CD4-positive, alpha-beta T cell treated with Interleukin-15 for 4 hours (primary cell): Measurements from ENCODE around the gene HIF1A.
"Not testable (repeated sequence)": the region's sequence is repeated elsewhere in the genome, so short reads cannot be mapped to it uniquely, and the experiment has no call there.

Source experiments
- DNase-seq: peaks from one replicate; pipeline ENCODE4 v3.0.0-alpha.2; 2020; ENCODE audit warnings: low spot score

Gene HIF1A

DNA sequence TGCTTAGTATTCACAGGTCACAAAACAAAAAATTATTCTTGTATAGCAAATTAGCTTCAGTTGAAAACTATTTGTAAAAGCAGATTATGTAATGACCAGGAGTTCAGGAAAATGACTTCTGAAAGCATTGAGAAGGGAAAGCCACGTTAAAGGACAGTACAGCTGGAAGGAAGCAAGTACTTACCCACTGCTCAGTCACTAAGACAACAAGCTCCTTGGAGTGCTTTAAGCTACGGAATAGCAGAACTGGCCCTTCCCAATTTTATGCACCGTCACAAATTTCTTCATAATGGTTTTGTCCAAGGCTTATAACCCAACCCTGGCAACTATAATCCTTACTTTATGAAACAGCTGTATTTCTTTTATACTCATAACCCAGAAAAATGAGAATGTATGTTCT is 54.0 kb downstream of the HIF1A start:
- DNase-seq = no peak

DNA sequence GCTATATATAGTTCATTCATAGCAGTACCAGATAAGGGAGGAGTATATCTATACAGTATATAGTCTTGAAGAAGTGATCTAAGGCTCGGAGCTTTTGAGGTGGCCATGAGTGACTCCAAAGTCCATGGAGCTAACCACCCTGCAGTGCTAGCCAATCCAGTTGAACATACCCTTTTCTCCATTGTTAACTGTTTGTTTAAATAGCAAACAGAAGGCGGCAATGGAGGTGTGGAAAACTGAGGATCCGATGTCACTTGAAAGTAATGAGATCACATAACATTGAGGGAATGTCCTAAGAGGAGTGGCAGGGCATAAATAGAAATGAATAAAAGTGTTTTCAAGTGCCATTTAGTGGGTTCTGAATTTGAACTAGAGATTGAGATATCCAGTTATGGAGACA is 54.6 kb downstream of the HIF1A start:
- no peak for DNase-seq

DNA sequence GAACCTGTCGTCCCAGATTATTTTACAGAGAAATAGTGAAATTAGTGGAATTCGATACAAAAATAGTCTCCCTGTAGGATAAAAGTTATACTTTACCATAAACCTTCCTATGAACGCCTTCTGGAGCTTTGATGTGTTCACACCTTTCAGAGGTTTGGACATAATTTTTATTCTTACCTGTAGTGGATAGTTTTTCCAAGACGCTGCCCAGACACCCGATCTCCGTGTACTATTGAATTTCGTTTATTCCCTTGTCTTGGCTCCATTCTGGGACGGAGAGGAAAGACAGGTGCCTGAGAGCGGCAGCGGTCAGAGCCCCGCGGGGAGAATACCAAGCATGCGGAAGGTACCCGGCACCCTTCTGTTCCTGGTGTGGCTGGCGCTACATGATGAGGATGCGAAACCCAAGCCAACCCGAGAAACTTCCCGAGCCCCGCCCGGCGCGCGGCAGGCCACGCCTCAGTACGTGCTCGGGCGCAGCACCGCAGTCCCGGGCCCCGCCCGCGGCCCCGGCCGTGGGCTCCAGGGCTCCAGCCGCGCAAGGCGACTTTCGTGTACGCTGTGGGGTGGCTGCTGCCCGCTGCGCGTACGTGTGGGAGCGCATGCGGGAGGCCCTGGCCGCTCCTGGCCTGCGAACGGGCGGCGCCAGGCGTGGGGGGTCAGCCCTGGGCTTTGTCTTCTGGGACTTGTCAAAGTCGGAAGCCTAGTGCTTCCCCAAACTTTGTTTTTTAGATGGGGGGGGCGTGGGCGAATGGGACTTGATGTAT is 55.6 kb downstream of the HIF1A start:
- DNase-seq = peak; percentile 67

DNA sequence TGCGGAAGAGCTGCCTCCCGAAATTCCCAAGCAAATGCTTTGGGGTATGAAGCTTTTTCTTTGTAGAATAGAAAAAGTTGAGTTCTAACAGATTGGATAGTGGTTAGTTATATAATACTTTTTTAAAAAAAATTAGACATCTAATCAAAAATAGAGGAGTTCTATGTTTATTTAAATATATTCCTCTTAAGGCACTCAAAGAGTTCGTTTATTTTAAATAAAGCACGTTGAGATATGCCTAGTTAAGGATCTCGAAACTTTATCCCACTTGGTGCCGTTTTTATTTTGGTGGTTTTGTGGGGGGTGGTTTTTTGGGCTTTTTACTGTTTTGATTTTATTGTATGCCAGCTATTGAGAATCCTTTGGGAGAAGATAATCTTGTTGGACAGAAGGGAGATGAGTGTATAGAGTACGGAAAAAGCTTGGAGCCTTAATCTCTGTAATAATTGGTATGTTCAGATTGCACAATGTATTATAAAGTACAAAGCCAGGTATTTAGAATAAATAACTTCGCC is 56.2 kb downstream of the HIF1A start:
- no peak for DNase-seq

DNA sequence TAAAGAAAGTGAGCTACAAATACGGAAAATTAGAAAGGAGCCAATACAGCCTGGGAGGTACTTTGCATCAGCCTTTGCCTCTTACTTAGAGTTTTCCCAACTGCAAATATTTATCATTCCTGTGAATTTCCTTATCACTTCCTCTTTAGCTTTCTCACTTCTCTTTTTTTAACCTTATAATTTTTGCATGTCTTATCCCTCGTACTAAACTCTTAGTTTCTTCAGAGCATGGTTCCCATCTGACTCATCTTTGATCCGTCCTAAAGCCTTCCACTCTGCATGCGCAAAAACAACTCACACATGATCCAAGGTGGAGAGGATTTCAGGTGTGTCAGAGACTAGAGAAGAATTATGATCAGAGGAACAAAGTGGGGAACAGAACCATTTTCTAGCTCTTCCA is 57.3 kb downstream of the HIF1A start:
- no peak for DNase-seq

DNA sequence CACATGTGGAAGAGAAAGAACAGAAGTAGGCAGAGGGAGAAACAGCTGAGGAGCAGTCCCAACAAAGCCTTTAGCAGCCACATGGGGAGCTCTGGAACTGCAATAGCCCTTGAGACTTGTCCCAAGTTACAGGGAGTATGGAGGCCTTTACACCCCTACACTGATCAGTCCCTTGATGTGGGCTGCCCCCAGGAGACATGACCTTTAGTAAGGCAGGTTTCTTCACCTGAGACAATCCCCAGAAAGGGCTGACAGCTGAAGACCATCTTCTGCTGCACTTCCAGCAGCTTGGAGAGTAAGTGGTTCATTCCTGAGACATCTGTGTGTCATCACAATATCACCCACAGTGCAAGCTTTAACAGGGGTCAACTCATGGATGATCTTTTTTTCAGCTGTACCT is 58.3 kb downstream of the HIF1A start:
- DNase-seq = no peak

DNA sequence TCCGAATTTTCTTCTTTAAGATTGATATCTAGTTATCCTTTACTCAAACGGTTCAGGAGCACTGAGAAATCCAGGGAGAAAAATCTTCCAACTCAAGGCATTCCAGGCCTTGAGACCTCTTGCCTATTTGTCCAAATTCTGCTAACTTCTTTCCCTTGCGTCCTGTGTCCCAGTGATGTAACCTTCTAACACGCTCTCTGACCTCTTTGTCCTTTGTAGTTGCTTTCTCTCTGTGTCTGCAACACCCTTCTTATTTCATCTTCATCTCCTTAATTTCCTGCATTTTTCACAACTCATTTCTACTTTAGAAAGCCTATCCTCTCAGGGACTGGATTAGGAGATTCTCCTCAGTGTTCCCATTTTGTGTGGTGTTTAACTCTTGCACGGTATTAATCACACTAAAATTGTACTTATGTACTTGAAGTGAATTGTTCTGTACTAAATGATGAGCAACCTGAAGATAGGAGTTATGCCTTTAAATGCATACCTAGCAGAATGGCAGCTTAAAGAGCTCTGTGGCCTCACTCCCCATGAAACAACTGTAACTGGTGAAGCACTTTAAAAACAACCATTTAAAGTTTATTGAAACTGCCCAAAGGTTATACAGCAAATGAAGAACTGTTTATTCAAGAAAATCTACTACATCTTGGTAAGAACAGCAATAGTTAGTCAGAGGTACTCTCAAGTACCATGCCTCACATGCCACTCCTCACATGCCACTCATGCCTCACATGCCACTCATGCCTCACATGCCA is 59.5 kb downstream of the HIF1A start:
- no peak for DNase-seq

DNA sequence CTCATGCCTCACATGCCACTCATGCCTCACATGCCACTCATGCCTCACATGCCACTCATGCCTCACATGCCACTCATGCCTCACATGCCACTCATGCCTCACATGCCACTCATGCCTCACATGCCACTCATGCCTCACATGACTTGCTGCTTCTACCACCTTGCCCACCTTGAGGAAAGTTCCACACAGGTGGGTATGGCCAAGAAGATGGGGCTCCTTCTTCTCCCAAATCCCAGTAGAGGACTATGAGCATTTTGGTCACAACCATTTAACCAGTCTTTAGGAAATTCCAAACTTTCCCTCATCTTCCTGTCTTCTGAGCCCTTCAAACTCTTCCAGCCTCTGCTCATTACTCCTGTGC is 60.0 kb downstream of the HIF1A start:
- DNase-seq = not testable (repeated sequence)

DNA sequence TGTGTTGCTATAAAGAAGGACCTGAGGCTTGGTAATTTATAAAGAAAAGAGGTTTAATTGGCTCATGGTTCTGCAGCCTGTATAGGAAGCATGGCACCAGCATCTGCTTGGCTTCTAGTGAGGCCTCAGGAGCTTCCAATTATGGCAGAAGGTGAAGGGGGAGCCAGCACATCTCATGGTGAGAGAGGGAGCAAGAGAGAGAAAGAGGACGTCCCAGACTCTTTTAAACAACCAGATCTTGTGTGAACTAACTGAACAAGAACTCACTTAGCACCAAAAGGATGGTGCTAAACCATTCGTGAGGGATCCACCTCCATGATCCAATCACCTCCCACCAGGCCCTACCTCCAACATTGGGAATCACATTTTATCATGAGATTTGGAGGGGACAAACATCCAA is 60.8 kb downstream of the HIF1A start:
- DNase-seq = no peak

DNA sequence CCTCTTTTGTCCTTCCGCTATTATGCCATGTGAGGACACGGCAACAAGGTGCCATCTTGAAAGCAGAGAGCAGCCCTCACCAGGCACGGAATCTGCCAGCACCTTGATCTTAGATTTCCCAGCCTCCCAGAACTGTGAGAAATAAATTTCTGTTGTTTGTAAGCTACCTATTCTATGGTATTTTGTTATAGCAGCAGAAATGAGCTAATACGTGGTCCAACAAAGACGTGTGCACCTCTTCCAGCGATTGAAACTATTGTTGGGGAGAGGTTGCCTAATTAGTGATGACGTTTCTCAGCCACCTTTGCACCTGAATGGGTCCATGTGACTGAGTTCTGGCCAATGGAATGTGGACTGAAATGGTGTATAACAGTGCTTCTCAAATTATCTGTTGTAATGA is 64.6 kb downstream of the HIF1A start:
- no peak for DNase-seq

DNA sequence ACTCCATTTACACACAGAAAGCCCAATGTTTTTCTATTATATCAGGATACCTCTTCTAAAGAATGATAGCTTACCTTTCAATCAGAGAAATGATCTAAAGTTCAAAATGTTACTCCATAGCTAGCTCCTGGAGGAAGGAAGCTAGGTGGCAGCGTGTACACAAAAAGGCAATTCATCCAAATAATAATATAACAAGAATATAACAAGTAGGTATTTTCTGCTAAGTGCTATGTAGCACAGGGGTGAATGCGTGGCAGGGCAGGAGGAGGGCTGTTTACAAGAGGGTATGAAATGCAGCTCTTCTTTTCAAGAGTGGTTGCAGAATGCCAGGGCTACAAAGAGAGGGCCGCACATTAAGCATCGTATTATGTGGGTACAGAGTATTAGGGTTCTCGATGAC is 66.2 kb downstream of the HIF1A start:
- no peak for DNase-seq

DNA sequence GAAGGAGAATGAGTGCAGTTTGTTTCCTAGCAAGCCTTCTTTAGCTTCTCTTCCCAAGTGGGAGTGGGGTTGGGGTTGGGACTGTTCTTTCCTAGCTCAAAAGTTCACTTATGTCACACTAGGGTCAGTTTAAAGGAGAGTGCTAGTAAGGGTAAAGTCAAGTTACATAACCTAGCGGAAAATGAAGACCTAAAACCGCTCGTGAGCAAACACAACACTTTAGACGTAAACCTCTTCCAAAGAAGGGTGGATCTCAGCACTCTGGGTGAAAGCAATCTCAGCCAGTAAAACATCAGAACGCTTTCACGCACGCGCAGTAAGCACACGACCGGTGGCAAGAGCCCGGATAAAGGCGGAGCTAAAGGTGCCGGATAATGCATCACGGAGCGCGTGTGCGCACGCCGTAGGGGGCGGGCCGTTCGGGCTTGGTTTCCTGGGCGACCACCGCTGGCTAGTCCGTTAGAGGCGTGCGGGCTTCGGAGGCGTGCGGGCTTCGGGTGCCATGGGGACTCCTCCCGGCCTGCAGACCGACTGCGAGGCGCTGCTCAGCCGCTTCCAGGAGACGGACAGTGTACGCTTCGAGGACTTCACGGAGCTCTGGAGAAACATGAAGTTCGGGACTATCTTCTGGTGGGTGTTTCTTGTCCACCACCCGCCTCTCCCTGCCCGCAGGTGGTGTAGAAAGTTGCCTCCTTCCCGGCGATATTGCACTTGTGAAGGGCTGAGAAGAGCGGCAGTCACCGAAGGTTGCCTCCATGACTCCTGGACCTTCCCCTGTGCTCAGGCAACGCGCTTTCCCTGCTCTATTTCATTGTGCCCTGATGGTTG is 66.9 kb downstream of the HIF1A start, which contains the start of gene SNAPC1:
Gene SNAPC1, plus strand, starts transcription at position 462 of the 828 bp plus-strand sequence. Its CDS starts 41 bp downstream, at position 503.
- DNase-seq = peak; percentile 97

DNA sequence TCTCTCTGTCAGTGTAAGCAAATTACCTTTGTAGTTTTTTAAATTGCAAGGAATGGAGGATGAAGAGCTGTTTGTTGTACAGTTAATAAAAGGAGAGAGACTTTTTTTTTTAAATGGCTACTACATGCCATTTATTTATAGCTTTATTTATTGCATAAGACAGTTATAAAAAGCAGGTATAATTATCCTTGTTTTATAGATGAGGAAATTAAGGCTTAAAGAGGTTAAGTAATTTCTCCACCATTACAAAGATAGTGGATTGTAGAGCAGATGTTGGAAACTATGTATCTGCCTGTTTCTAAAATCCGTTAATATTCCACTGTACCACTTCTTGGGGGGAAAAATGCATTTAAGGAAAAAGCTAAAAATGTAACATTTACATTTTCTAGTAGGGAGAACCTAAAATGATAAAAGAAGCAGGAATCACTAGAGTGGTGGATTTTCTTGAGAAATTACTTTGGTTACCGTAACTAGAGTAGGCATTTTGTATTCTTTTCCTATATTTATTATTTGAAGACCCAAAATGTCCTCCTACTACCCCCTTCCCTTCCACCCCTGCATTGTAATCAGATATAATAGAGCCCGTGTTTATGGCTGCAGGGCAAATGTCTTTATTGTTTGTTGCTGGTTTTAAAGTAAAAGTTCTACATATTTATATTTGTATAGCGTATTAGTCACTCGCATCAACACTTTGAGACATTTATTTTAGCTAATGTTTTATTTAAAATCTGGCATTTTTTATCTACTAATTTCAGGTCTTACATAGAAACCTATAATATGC is 69.2 kb downstream of the HIF1A start:
- DNase-seq = no peak

DNA sequence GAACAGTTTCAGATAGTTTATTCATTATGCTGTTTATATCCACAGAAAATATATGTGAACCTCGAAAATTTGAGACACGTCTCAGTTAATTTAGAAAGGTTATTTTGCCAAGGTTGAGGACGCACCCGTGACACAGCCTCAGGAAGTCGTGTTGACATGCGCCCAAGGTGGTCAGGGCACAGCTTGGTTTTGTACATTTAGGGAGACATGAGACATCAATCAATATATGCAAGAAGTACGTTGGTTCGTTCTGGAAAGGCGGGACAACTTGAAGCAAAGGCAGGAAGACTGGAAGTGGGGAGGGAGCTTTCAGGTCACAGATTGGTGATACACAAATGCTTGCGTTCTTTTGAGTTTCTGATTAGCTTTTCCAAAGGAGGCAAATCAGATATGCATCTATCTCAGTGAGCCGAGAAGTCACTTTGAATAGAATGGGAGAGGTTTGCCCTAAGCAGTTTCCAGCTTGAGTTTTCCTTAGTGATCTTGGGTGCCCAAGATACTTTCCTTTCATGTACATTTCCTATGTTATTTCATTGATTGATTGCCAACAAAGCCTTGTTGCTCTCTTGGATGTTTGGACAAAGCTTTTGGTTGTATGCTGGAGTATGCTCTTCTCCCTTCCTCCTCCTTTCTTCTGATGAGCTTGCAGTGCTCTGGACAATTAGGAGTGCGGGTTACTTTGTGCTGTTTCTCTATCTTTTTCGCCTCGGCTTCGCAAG is 70.1 kb downstream of the HIF1A start:
- no peak for DNase-seq

DNA sequence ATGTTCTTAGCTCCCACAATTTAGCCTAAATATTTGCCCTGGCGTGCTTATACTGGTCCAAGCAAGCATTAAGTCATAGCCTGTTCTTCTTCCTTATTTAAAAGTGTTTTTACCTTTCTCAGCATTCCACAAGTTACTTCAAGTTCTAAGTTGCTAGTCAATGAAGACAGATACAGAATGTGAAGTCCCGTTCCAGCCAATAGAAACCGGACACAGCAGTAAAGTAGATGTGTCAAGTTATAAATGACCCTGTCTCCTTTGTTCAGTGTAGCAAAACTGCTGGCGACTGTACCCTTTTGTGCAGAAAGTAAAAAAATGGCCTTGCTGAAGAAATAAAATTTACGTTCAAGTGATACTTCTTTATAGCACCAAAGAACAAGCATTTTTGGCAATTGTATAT is 70.8 kb downstream of the HIF1A start:
- DNase-seq = no peak

DNA sequence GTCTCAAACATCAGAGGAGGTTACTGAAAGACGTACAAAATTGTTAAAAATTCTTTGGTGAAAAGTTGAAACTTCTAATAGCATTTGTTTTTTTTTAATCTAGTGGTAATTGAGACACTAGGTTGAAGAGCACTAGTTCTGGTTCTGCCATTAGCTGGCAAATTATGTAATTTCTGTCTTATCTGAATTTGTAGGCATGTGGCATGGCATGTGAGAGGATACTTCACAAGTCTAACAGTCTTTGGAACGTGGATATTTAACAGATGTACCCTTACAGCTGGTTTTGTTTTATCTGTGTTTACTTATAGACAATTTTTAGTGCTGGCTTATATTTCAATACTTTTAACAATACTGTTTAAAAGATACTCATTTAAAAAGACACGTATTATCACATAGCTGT is 72.9 kb downstream of the HIF1A start:
- DNase-seq = no peak

DNA sequence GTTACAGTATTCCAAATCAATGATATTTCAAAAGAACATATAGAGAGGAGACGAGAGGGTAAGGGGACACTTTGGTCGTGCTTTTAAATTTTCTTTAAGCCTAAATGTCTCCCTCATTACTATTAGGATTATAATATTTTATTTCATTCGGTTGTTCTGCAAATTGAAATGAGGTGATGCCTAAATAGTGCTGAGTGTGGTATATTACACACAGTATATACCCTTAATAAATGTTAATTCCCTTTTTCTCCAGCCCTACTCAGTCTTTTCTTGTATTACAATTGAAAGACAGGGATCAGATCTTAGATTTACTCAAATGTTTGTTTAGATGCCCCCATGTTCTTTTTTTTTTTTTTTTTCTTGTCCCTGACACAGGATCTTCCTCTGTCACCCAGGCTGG is 74.6 kb downstream of the HIF1A start:
- no peak for DNase-seq

DNA sequence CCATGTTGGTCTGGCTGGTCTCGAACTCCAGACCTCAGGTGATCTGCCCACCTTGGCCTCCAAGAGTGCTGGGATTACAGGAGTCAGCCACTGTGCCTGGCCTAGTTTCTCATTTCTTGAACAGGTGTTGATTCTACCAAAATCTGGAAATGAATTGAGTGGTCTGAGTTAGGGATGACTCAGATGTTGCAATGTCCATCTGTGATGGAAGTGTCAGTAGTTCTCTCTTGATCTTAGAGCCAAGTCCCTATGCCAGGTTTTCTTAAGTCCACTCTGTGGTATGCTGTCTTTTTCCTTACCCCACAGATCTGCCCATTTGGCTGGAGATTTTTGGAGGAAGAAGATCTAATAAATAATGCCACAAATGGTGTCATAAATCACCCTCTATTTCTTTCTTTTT is 79.5 kb downstream of the HIF1A start:
- no peak for DNase-seq

DNA sequence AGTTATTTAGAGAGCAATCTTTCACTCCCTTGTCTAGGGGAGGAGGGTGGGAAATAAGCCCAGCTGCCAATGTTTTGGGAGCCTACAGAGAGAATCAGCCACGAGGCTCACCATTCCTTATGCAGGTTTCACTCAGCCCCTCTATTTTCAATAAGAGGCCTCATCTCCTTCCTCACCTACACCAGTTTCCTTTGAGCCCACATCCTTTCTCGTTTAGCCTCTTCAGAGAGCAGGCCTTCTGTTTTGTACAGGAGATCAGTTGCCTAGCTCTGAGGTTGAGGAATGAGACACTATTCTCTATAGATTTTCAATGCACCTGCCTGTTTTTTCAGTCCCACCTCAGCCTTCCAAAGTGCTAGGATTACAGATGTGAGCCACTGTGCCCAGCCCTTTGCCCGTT is 84.8 kb downstream of the HIF1A start:
- DNase-seq = peak; percentile 17

DNA sequence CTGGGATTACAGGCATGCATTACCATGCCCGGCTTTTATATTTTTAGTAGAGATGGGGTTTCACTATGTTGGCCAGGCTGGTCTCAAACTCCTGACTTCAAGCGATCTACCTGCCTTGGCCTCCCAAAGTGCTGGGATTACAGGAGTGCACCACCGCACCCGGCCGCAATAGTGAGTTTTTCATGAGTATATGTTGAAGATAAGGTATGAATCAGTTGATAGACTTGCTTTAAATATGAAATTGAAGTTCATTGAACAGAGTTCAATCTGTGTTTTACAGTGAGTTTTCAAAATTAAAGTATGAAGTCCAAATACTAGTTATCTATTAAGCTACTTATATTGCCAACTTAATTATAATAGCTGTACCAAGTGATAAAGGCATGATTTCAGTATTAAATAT is 102.0 kb downstream of the HIF1A start:
- no peak for DNase-seq
